ENCODE measurements around the gene PSAT1.

- TF ChIP-seq CTCF (IDR thresholded peaks at IDR 0.05), result no peak
- TF ChIP-seq POLR2AphosphoS5 (IDR thresholded peaks at IDR 0.05; ENCODE audit: insufficient read depth in 1 of 2, low read depth in 1 of 2), result no peak
Measured at GRCh38 chr9:78300209-78300608, 3.3 kb downstream of the PSAT1 start.

Data from vagina (tissue), 2 donors.